BJ (cell line): Measurements from ENCODE around the gene COPS4. TPM values are rescaled to one million over a fixed set of nuclear protein-coding genes. Genes with fewer than 3 reads are reported as not detected.
"Not testable (repeated sequence)": the region's sequence is repeated elsewhere in the genome, so short reads cannot be mapped to it uniquely, and the experiment has no call there.

ENCODE experiments used
- CTCF ChIA-PET: fragments of 350-600 bp; formaldehyde crosslinking; extraction: SDS; loops from one replicate; lab custom pipeline; 2021; ENCODE audit warnings: antibody characterized with exemption, inconsistent platforms; lab: Yijun Ruan, JAX
- POLR2A ChIA-PET: fragments of 300-600 bp; sonication (Branson Sonifier 250); formaldehyde crosslinking; extraction: SDS; loops from one replicate; lab custom pipeline; 2021; ENCODE audit warnings: antibody characterized with exemption; lab: Charles Lee
- DNase-seq: peaks from one replicate; pipeline ENCODE4 v3.0.0-alpha.2; 2011; ENCODE audit warnings: low read depth
- H3K27me3 ChIP-seq: 2 replicates; pipeline ENCODE4 v1.6.0; 2011; ENCODE audit warnings: low read length; ENCODE audit not compliant: control insufficient read depth, insufficient read depth
- H3K36me3 ChIP-seq: 2 replicates; pipeline ENCODE4 v1.5.1; 2011; ENCODE audit warnings: low read length; ENCODE audit not compliant: control insufficient read depth, insufficient read depth
- H3K4me3 ChIP-seq: 2 replicates; pipeline ENCODE4 v1.5.1; 2011; ENCODE audit warnings: low read depth, mild to moderate bottlenecking, control low read depth, low read length
- CTCF ChIP-seq: IDR thresholded peaks from 2 replicates; pipeline ENCODE4 v1.5.1; 2011; ENCODE audit warnings: low read depth, mild to moderate bottlenecking, control low read depth, inconsistent platforms, low read length, moderate library complexity; ENCODE audit not compliant: insufficient read depth
- polyA plus RNA-seq: library from polyadenylated mRNA; depleted of rRNA; stranded (reverse); fragments of >200 nt; gene quantifications from 2 replicates; pipeline ENCODE4 v1.2.3, GENCODE V29; 2011

Gene COPS4
- polyA plus RNA-seq, 1 experiment: 70.2 TPM

GRCh38 chr4:83110970-83111750 is 76.2 kb downstream of the COPS4 start:
- POLR2A ChIA-PET: interaction anchor here (0.6 kb wide), 1 partner anchor 140 kb away, joined by 3 read pairs; no protein-coding TSS in a partner anchor
- no peaks in the 10 kb centered on the region for H3K36me3 ChIP-seq
- CTCF ChIA-PET: interaction anchor here (1.1 to 3.2 kb wide), 6 partner anchors 11 to 170 kb away, joined by 4 to 18 read pairs (median 6); no protein-coding TSS in a partner anchor
- no peak overlapping the region for H3K4me3 ChIP-seq
- no peak for DNase-seq
- no peak for TF ChIP-seq CTCF
- no peaks in the 10 kb centered on the region for H3K27me3 ChIP-seq

GRCh38 chr4:83111751-83112141 is 76.8 kb downstream of the COPS4 start:
- H3K27me3 ChIP-seq, H3K36me3 ChIP-seq, POLR2A ChIA-PET, H3K4me3 ChIP-seq, DNase-seq: not testable (repeated sequence)
- CTCF ChIA-PET: interaction anchor here (0.5 to 3.2 kb wide), 3 partner anchors 10 to 169 kb away, joined by 4 to 18 read pairs (median 5); no protein-coding TSS in a partner anchor

DNA sequence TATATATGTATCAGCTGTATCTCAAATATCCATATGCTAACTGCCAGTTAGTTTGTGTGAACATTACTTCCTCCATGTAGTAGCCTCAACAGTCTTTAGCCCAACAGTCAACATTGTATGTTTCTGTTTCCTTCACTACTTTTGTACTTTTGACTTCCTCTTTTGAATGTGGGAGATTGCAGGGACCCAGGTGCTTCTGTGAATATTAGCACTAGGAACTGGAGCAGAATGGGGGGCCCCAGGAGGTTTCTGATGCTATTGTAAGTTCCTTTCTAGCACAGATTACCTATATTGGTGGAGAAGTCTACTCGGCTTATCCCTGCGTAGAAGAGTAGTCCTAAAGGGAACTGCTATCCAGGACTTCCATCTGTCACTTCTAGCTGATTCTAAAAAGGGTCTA is 77.2 kb downstream of the COPS4 start:
- no peak for TF ChIP-seq CTCF
- CTCF ChIA-PET: interaction anchor here (0.5 to 1.1 kb wide), 2 partner anchors 10 to 37 kb away, joined by 5 to 10 read pairs; no protein-coding TSS in a partner anchor
- DNase-seq: no peak
- POLR2A ChIA-PET: interaction anchor here (0.5 to 1.2 kb wide), 3 partner anchors 96 to 144 kb away, joined by 4 to 5 read pairs (median 4); no protein-coding TSS in a partner anchor
- Histone ChIP-seq H3K4me3 (no peak overlapping the region), H3K27me3 (no peaks in the 10 kb centered on the region), H3K36me3 (no peaks in the 10 kb centered on the region)

DNA sequence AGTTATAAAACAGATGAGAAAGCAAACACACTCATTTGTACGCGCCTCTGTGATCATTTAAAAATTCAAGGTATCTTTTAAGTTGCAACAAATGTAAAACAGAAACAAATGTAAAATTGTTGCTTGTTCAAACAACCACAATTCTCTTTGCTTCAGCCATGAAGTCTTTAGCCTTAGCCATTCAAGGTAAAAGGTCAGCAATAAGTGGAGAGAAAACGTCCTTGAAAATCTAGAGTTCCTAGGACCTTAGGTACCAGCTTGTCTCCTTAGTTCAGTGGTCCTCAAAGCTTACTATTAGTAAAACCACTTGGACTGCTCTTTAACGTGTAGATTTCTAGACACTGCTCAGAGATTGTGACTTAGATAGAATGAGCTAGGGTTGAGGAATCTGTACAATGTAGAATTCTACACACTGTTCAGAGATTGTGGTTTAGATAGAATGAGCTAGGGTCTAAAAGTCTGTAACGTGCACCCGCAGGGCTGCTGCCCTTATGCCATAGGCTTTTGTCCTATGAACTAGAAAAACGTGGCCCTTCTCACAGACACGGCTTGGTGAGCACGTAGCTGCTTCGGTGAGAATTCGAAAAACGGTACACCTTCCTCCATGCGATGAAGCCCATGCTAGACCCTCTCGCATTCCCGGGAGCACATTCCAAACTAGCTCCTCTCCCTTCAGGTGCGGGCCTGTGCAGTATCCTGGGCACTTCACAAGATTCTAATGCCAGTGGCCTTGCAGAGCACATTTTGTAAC is 77.9 kb downstream of the COPS4 start:
- ChIA-PET POLR2A (interaction anchor here (0.5 to 1.2 kb wide), 4 partner anchors 96 to 172 kb away, joined by 4 to 5 read pairs (median 4); partner anchors contain the start of gene COQ2), CTCF (interaction anchor here (1.1 to 1.4 kb wide), 2 partner anchors 38 to 146 kb away, joined by 4 to 10 read pairs; no protein-coding TSS in a partner anchor)
- DNase-seq: peak; percentile 46
- Histone ChIP-seq H3K4me3 (no peak overlapping the region), H3K27me3 (no peaks in the 10 kb centered on the region), H3K36me3 (no peaks in the 10 kb centered on the region)
- TF ChIP-seq CTCF: no peak

DNA sequence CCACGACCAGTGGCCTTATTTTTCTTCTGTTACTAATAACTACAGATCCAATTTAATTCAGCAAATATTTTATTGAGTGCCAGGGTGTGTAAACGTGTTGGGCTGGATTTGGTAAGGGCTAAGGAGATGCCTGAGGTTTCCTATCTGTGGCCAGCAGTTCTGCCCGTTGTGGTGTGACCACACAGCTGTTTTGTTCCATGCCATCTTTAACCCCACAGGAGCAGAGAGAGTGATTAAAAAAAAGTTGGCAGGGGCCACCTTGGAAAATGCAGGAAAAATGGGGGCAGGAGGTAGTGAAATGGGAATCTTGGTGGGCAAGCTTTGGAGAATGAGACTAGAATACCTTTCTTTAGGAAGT is 78.4 kb downstream of the COPS4 start:
- no peak for DNase-seq
- ChIA-PET POLR2A (interaction anchor here (0.9 to 1.2 kb wide), 3 partner anchors 95 to 171 kb away, joined by 4 read pairs; partner anchors contain the start of gene COQ2), CTCF (interaction anchor here (0.6 to 1.4 kb wide), 3 partner anchors 39 to 146 kb away, joined by 3 to 10 read pairs (median 4); no protein-coding TSS in a partner anchor)
- H3K4me3 ChIP-seq: no peak overlapping the region
- TF ChIP-seq CTCF: no peak
- H3K36me3 ChIP-seq: no peaks in the 10 kb centered on the region
- H3K27me3 ChIP-seq: no peaks in the 10 kb centered on the region
